Esophagus muscularis mucosa (tissue), 4 donors: Measurements from ENCODE around the gene NMT2.

Experiments used
- CTCF ChIP-seq, 3 experiments: fragments of 200-600 bp in 2 of 3; fragments of 450-650 bp in 1 of 3; sonication (generic) in 2 of 3; IDR thresholded peaks; one replicate each; pipeline ENCODE4 v1.5.1; 2017 to 2019; ENCODE audit warnings: antibody characterized with exemption in 3 of 3, mild to moderate bottlenecking in 2 of 3, moderate library complexity in 1 of 3
- EP300 ChIP-seq: sonication (generic); formaldehyde crosslinking; IDR thresholded peaks from one replicate; pipeline ENCODE4 v1.6.1; 2017; ENCODE audit warnings: antibody characterized with exemption
- POLR2A ChIP-seq: fragments of 450-650 bp; IDR thresholded peaks from one replicate; pipeline ENCODE4 v1.6.1; 2017; ENCODE audit warnings: antibody characterized with exemption, moderate library complexity, mild to moderate bottlenecking, low read depth

- TF ChIP-seq CTCF (IDR thresholded peaks at IDR 0.05): no peak
- TF ChIP-seq EP300: no peak
- no peak for TF ChIP-seq POLR2A
These were observed 109.8 kb downstream of the NMT2 start for GRCh38 chr10:15058689-15059088.
